ENCODE data around the gene ALAS1. TPM values are rescaled to one million over a fixed set of nuclear protein-coding genes. Genes with fewer than 3 reads are reported as not detected.

The ALAS1 gene
- total RNA-seq, 2 experiments from 2014 or later: 35.7 to 37.8 TPM

- Mint-ChIP-seq H3K36me3 (ENCODE audit: low read depth) (peaks cover 12% of the 10 kb centered on the region), H3K27me3 (ENCODE audit: low read depth) (no peaks in the 10 kb centered on the region), H3K9me3 (no peaks in the 10 kb centered on the region), H3K4me1 (ENCODE audit: low read depth) (peaks cover 64% of the 10 kb centered on the region), H3K27ac (peak overlapping the region; percentile 29), H3K4me3 (peak overlapping the region; percentile 4)
- intact Hi-C loops (cut with micrococcal nuclease): loop anchor here (5.0 kb wide), 2 partner anchors 66 to 216 kb away; partner anchors contain the start of gene POC1A
- CTCF ChIA-PET: interaction anchor here (0.5 to 14.1 kb wide), 7 partner anchors 13 to 121 kb away, joined by 3 to 314 read pairs (median 6); partner anchors contain the start of gene GLYCTK
- peak; percentile 50 for DNase-seq
Observed at GRCh38 chr3:52218454-52218853, 20.5 kb downstream of the ALAS1 start.

GRCh38 chr3:52218937-52219650 is 21.1 kb downstream of the ALAS1 start:
- H3K36me3 Mint-ChIP-seq (ENCODE audit: low read depth): peaks cover 7% of the 10 kb centered on the region
- intact Hi-C loops (cut with micrococcal nuclease): loop anchor here (5.0 kb wide), 2 partner anchors 67 to 217 kb away; partner anchors contain the start of gene POC1A
- CTCF ChIA-PET: interaction anchor here (1.0 to 14.1 kb wide), 21 partner anchors 8 to 246 kb away, joined by 3 to 314 read pairs (median 5); partner anchors contain the start of genes ABHD14B and ALAS1
- no peaks in the 10 kb centered on the region for H3K27me3 Mint-ChIP-seq (ENCODE audit: low read depth)
- H3K9me3 Mint-ChIP-seq: no peaks in the 10 kb centered on the region
- peaks cover 70% of the 10 kb centered on the region for H3K4me1 Mint-ChIP-seq (ENCODE audit: low read depth)
- no peak for DNase-seq
- H3K27ac Mint-ChIP-seq: no peak overlapping the region
- no peak overlapping the region for H3K4me3 Mint-ChIP-seq

- CTCF ChIA-PET: interaction anchor here (0.7 to 14.1 kb wide), 41 partner anchors 9 to 279 kb away, joined by 3 to 314 read pairs (median 5); partner anchors contain the start of genes ABHD14B, ACY1, ALAS1 and GLYCTK
- no peak overlapping the region for H3K4me3 Mint-ChIP-seq
- no peaks in the 10 kb centered on the region for H3K27me3 Mint-ChIP-seq (ENCODE audit: low read depth)
- H3K9me3 Mint-ChIP-seq: no peaks in the 10 kb centered on the region
- peak; percentile 97 for DNase-seq
- peaks cover 82% of the 10 kb centered on the region for H3K4me1 Mint-ChIP-seq (ENCODE audit: low read depth)
- H3K27ac Mint-ChIP-seq: no peak overlapping the region
- intact Hi-C loops (cut with micrococcal nuclease): loop anchor here (1.0 to 10.0 kb wide), 5 partner anchors 20 to 226 kb away; partner anchors contain the start of gene DUSP7
- peaks cover 5% of the 10 kb centered on the region for H3K36me3 Mint-ChIP-seq (ENCODE audit: low read depth)
Observed at GRCh38 chr3:52220380-52221026, 22.5 kb downstream of the ALAS1 start.

- no peak overlapping the region for H3K4me3 Mint-ChIP-seq
- H3K4me1 Mint-ChIP-seq (ENCODE audit: low read depth): peaks cover 86% of the 10 kb centered on the region
- CTCF ChIA-PET: interaction anchor here (0.5 to 14.1 kb wide), 36 partner anchors 10 to 280 kb away, joined by 3 to 314 read pairs (median 5); partner anchors contain the start of genes ABHD14B, ACY1, ALAS1 and GLYCTK
- H3K27ac Mint-ChIP-seq: no peak overlapping the region
- no peak for DNase-seq
- no peaks in the 10 kb centered on the region for H3K27me3 Mint-ChIP-seq (ENCODE audit: low read depth)
- intact Hi-C loops (cut with micrococcal nuclease): loop anchor here (2.0 to 10.0 kb wide), 2 partner anchors 166 to 226 kb away; partner anchors contain the start of gene DUSP7
- peaks cover 2% of the 10 kb centered on the region for H3K36me3 Mint-ChIP-seq (ENCODE audit: low read depth)
- no peaks in the 10 kb centered on the region for H3K9me3 Mint-ChIP-seq
Observed at GRCh38 chr3:52221141-52221562, 23.2 kb downstream of the ALAS1 start.

- no peaks in the 10 kb centered on the region for H3K36me3 Mint-ChIP-seq (ENCODE audit: low read depth)
- intact Hi-C loops (cut with micrococcal nuclease): loop anchor here (2.0 to 10.0 kb wide), 2 partner anchors 167 to 225 kb away; partner anchors contain the start of gene DUSP7
- peak overlapping the region; percentile 65 for H3K4me3 Mint-ChIP-seq
- CTCF ChIA-PET: interaction anchor here (0.5 to 14.1 kb wide), 29 partner anchors 9 to 280 kb away, joined by 3 to 314 read pairs (median 5); partner anchors contain the start of genes ABHD14B, ACY1, ALAS1 and GLYCTK
- H3K27ac Mint-ChIP-seq: peak overlapping the region; percentile 71
- peaks cover 88% of the 10 kb centered on the region for H3K4me1 Mint-ChIP-seq (ENCODE audit: low read depth)
- no peaks in the 10 kb centered on the region for H3K27me3 Mint-ChIP-seq (ENCODE audit: low read depth)
- no peaks in the 10 kb centered on the region for H3K9me3 Mint-ChIP-seq
- peak; percentile 80 for DNase-seq
Observed at GRCh38 chr3:52221563-52222318, 23.8 kb downstream of the ALAS1 start.

- CTCF ChIA-PET: interaction anchor here (0.5 to 14.1 kb wide), 13 partner anchors 8 to 224 kb away, joined by 3 to 314 read pairs (median 4); partner anchors contain the start of genes GLYCTK and TWF2
- intact Hi-C loops (cut with micrococcal nuclease): loop anchor here (10.0 kb wide), 1 partner anchor 168 kb away; the partner anchor contains the start of gene DUSP7
- peak; percentile 4 for DNase-seq
- Mint-ChIP-seq H3K27me3 (ENCODE audit: low read depth) (no peaks in the 10 kb centered on the region), H3K4me1 (ENCODE audit: low read depth) (peaks cover 82% of the 10 kb centered on the region), H3K4me3 (peak overlapping the region; percentile 65), H3K9me3 (no peaks in the 10 kb centered on the region), H3K27ac (peak overlapping the region; percentile 71), H3K36me3 (ENCODE audit: low read depth) (no peaks in the 10 kb centered on the region)
Observed at GRCh38 chr3:52222319-52223221, 24.6 kb downstream of the ALAS1 start.

GRCh38 chr3:52223449-52224408 is 25.8 kb downstream of the ALAS1 start:
- no peaks in the 10 kb centered on the region for H3K27me3 Mint-ChIP-seq (ENCODE audit: low read depth)
- H3K4me3 Mint-ChIP-seq: no peak overlapping the region
- no peaks in the 10 kb centered on the region for H3K36me3 Mint-ChIP-seq (ENCODE audit: low read depth)
- DNase-seq: peak; percentile 3
- peaks cover 72% of the 10 kb centered on the region for H3K4me1 Mint-ChIP-seq (ENCODE audit: low read depth)
- CTCF ChIA-PET: interaction anchor here (0.6 to 14.1 kb wide), 8 partner anchors 7 to 188 kb away, joined by 3 to 314 read pairs (median 8); partner anchors contain the start of gene TWF2
- H3K27ac Mint-ChIP-seq: peak overlapping the region; percentile 53
- no peaks in the 10 kb centered on the region for H3K9me3 Mint-ChIP-seq
- intact Hi-C loops (cut with micrococcal nuclease): loop anchor here (10.0 kb wide), 1 partner anchor 169 kb away; the partner anchor contains the start of gene DUSP7

- Mint-ChIP-seq H3K36me3 (ENCODE audit: low read depth) (peaks cover 8% of the 10 kb centered on the region), H3K9me3 (no peaks in the 10 kb centered on the region), H3K27me3 (ENCODE audit: low read depth) (no peaks in the 10 kb centered on the region), H3K27ac (peak within 1 kb of the TSS; percentile 71), H3K4me3 (peak within 1 kb of the TSS; percentile 42), H3K4me1 (ENCODE audit: low read depth) (peaks cover 61% of the 10 kb centered on the region)
- CTCF ChIA-PET: interaction anchor here (0.6 to 14.1 kb wide), 9 partner anchors 12 to 232 kb away, joined by 3 to 314 read pairs (median 4); partner anchors contain the start of genes GLYCTK and WDR82
- intact Hi-C loops (cut with micrococcal nuclease): loop anchor here (10.0 kb wide), 1 partner anchor 171 kb away; the partner anchor contains the start of gene DUSP7
- DNase-seq: peak; percentile 70
Observed at GRCh38 chr3:52225452-52226228, 27.7 kb downstream of the ALAS1 start, which contains the start of gene TLR9. Gene TLR9 (minus strand): TSS chr3:52225645. CDS start chr3:52225529, 116 bp downstream.

GRCh38 chr3:52226229-52226817 is 28.4 kb downstream of the ALAS1 start:
- H3K36me3 Mint-ChIP-seq (ENCODE audit: low read depth): peaks cover 12% of the 10 kb centered on the region
- peaks cover 54% of the 10 kb centered on the region for H3K4me1 Mint-ChIP-seq (ENCODE audit: low read depth)
- peak; percentile 12 for DNase-seq
- peak overlapping the region; percentile 42 for H3K4me3 Mint-ChIP-seq
- H3K27ac Mint-ChIP-seq: peak overlapping the region; percentile 71
- H3K9me3 Mint-ChIP-seq: no peaks in the 10 kb centered on the region
- H3K27me3 Mint-ChIP-seq (ENCODE audit: low read depth): no peaks in the 10 kb centered on the region
- CTCF ChIA-PET: interaction anchor here (0.6 to 14.1 kb wide), 11 partner anchors 11 to 114 kb away, joined by 3 to 314 read pairs (median 4); partner anchors contain the start of genes GLYCTK and WDR82
- intact Hi-C loops (cut with micrococcal nuclease): loop anchor here (10.0 kb wide), 1 partner anchor 172 kb away; the partner anchor contains the start of gene DUSP7
